Measurements from ENCODE around the gene ACYP2.

GRCh38 chr2:54076586-54076985 is 38.8 kb upstream of the ACYP2 start:
- TF ChIP-seq CTCF (IDR thresholded peaks at IDR 0.05) (no peak), POLR2A (IDR thresholded peaks at IDR 0.05) (no peak)

Measured in right lobe of liver (tissue), 4 donors.